WI38 (cell line): ENCODE results near the gene ADGRL4.
"Not testable (repeated sequence)": the region's sequence is repeated elsewhere in the genome, so short reads cannot be mapped to it uniquely, and the experiment has no call there.

ENCODE experiments used
- H3K4me3 ChIP-seq: 2 replicates; pipeline ENCODE4 v1.5.1; 2011; ENCODE audit warnings: low read depth, mild to moderate bottlenecking, control low read depth, low read length
- CTCF ChIP-seq: IDR thresholded peaks from 2 replicates; pipeline ENCODE4 v1.5.1; 2012; ENCODE audit warnings: low read depth, mild to moderate bottlenecking, control low read depth, low read length

The ADGRL4 gene

GRCh38 chr1:78996791-78997190 is 9.7 kb downstream of the ADGRL4 start:
- H3K4me3 ChIP-seq, result no peak overlapping the region

GRCh38 chr1:78987042-78987441 is 19.5 kb downstream of the ADGRL4 start:
- no peak for TF ChIP-seq CTCF
- H3K4me3 ChIP-seq, result no peak overlapping the region

More at GRCh38 chr1:78996791-78997190, 9.7 kb downstream of the ADGRL4 start:
- TF ChIP-seq CTCF, result no peak

- no peak overlapping the region for H3K4me3 ChIP-seq
- TF ChIP-seq CTCF, result no peak
These were observed 26.0 kb downstream of the ADGRL4 start for GRCh38 chr1:78980511-78980910.

DNA sequence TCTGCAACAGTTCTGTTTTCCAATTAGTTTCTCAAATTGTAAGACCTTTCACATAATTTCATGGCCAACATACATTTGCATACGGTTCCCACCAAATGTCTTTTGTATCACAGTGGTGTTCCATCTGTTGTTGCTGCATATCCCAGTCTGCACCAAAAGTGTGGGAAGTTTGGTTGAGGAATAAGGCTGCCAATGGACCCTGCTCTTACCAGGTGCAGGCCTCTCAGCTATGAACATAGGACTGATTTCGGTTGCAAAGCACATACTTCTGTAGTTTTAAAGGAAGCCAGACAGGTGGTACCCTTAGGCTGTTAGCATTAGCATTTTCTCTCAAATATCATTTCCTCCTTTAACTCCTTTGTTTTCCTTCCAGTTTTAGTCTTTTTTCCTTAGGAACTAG is 33.8 kb downstream of the ADGRL4 start:
- no peak for TF ChIP-seq CTCF
- H3K4me3 ChIP-seq, result no peak overlapping the region

DNA sequence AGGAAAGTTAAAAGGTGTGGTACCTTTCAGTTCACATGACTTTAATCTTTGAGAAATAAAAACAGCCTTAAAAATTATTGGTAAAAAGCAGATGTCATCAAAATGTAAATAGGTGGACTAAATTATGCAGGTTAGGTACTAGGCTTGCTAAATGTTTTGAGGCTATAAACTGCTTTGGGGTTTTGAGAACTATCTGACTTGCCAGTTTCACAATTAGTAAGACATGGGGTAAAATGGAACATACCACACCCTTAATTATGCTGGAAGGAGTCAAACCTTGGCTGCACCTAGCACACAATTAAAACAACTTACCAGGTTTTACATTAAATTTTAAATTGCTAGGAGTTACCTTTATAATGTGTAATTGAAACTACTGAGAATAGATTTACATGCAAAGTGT is 39.4 kb downstream of the ADGRL4 start:
- not testable (repeated sequence) for H3K4me3 ChIP-seq

GRCh38 chr1:78958711-78959110 is 47.8 kb downstream of the ADGRL4 start:
- H3K4me3 ChIP-seq, result no peak overlapping the region
- TF ChIP-seq CTCF, result no peak

- H3K4me3 ChIP-seq, result no peak overlapping the region
- no peak for TF ChIP-seq CTCF
These were observed 55.7 kb downstream of the ADGRL4 start for GRCh38 chr1:78950826-78951225.

DNA sequence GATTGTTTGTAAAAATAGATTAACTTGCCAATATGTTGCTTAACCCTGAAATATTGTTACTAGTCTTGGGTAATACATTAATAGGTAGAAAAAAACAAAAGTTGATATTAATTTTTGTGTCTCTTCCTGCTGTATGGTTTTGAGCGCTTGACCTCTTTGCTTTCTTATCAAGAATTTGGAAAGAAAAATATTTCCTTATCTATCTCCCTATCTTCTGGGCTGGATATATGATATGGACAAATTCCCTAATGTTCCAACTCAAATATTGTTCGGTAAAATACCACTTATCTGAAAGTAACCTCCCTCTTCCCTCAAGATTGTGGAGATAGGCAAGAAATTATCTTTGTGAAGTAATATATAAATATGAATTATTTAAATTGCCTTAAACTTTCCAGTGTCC is 57.3 kb downstream of the ADGRL4 start:
- H3K4me3 ChIP-seq, result no peak overlapping the region
- no peak for TF ChIP-seq CTCF
